ENCODE results near the gene SPTBN1.

GRCh38 chr2:54457323-54458023, 1.3 kb downstream of the SPTBN1 start:
- TF ChIP-seq, protein P1, sequence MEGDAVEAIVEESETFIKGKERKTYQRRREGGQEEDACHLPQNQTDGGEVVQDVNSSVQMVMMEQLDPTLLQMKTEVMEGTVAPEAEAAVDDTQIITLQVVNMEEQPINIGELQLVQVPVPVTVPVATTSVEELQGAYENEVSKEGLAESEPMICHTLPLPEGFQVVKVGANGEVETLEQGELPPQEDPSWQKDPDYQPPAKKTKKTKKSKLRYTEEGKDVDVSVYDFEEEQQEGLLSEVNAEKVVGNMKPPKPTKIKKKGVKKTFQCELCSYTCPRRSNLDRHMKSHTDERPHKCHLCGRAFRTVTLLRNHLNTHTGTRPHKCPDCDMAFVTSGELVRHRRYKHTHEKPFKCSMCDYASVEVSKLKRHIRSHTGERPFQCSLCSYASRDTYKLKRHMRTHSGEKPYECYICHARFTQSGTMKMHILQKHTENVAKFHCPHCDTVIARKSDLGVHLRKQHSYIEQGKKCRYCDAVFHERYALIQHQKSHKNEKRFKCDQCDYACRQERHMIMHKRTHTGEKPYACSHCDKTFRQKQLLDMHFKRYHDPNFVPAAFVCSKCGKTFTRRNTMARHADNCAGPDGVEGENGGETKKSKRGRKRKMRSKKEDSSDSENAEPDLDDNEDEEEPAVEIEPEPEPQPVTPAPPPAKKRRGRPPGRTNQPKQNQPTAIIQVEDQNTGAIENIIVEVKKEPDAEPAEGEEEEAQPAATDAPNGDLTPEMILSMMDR (IDR thresholded peaks at IDR 0.05; ENCODE audit: low read depth, low read length), result no peak
- TF ChIP-seq EZH2phosphoT487 (IDR thresholded peaks at IDR 0.05; ENCODE audit: low read depth), result no peak
